PC-9 (cell line): Measurements from ENCODE around the gene RAD52.

Experiments used
- EZH2 ChIP-seq: fragments of 200-600 bp; sonication (generic); IDR thresholded peaks from 2 replicates; pipeline ENCODE4 v1.8.0; 2017; ENCODE audit warnings: antibody characterized with exemption, low read depth
- TF ChIP-seq, protein P1 (sequence below): fragments of 200-600 bp; sonication (generic); conservative IDR thresholded peaks from 2 replicates; pipeline ENCODE4 v1.6.1; 2017; ENCODE audit warnings: mixed run types, antibody characterized with exemption, mild to moderate bottlenecking, moderate library complexity

DNA sequence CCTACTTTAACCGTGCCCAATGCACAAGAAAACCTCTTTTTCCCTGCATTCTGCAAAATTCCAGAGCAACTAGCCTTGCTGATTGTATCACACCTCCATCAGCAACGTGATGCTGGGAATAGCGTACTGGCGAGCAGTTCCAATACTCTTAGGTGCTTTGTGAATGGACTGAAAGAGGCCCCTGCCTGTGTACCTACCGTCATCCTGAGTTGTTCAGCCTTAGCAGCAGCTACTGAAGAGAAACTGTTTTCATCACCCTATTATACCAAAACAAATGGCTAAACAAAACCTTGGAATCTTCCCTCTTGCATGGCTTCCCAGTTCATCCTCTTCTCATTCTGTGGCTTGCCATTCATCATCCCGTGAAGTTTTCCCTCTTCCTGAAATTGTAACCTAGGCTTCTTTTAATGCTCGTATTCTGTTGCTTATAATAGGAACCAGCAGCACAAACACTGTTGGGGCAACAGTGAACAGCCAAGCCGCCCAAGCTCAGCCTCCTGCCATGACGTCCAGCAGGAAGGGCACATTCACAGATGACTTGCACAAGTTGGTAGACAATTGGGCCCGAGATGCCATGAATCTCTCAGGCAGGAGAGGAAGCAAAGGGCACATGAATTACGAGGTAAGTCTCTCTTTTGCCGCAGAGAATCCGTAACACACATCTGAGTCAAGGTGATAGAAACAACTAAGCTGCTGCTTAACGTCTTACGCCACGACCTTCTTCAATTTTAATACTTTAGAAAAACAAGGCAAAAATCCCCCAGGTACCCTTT is 41.9 kb downstream of the RAD52 start:
- TF ChIP-seq, protein P1, sequence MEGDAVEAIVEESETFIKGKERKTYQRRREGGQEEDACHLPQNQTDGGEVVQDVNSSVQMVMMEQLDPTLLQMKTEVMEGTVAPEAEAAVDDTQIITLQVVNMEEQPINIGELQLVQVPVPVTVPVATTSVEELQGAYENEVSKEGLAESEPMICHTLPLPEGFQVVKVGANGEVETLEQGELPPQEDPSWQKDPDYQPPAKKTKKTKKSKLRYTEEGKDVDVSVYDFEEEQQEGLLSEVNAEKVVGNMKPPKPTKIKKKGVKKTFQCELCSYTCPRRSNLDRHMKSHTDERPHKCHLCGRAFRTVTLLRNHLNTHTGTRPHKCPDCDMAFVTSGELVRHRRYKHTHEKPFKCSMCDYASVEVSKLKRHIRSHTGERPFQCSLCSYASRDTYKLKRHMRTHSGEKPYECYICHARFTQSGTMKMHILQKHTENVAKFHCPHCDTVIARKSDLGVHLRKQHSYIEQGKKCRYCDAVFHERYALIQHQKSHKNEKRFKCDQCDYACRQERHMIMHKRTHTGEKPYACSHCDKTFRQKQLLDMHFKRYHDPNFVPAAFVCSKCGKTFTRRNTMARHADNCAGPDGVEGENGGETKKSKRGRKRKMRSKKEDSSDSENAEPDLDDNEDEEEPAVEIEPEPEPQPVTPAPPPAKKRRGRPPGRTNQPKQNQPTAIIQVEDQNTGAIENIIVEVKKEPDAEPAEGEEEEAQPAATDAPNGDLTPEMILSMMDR = no peak
- no peak for TF ChIP-seq EZH2
